Endothelial cell of umbilical vein (primary cell): ENCODE data around the gene PCDHGA6.

ENCODE experiments used
- EZH2 ChIP-seq: IDR thresholded peaks from 2 replicates; pipeline ENCODE4 v1.6.1; 2012; ENCODE audit warnings: borderline replicate concordance, low read depth, mild to moderate bottlenecking, moderate library complexity, low read length, inconsistent platforms; ENCODE audit not compliant: severe bottlenecking
- TF ChIP-seq, protein P1 (sequence below): IDR thresholded peaks from 2 replicates; pipeline ENCODE4 v1.6.1; 2011; ENCODE audit not compliant: insufficient read depth, insufficient read length

DNA sequence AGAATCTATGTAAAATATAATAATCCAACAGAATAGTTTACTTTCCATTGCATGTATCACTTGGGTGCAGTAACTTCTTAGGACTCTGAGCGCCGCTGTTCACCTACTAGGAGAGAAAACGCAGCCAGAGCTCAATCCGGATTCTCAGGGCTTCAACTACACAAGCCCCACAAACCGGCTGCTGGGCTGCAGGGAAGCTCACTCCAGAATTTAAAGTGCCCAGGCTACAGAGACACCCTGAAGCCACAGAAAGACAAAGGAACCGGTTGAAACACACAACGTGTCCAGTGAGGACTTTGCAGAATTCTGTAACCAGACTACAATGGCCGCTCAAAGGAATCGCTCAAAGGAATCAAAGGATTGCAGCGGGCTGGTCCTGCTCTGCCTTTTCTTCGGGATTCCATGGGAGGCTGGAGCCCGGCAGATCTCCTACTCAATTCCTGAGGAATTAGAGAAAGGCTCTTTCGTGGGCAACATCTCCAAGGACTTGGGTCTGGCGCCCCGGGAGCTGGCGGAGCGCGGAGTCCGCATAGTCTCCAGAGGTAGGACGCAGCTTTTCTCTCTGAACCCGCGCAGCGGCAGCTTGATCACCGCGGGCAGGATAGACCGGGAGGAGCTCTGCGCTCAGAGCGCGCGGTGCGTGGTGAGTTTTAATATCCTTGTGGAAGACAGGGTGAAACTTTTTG lies 39.3 kb downstream of the PCDHGA6 start, which contains the start of gene PCDHGA10:
- TF ChIP-seq, protein P1, sequence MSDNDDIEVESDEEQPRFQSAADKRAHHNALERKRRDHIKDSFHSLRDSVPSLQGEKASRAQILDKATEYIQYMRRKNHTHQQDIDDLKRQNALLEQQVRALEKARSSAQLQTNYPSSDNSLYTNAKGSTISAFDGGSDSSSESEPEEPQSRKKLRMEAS = no peak
- TF ChIP-seq EZH2 = peak; percentile 43
